Measurements from ENCODE around the gene PNPLA2. TPM values are rescaled to one million over a fixed set of nuclear protein-coding genes. Genes with fewer than 3 reads are reported as not detected.

Gene PNPLA2
- total RNA-seq, 1 donor from 2014 or later: 321 TPM

Other genes starting within 250 kb of the PNPLA2 start
- gene PHRF1, start 242.4 kb upstream of the PNPLA2 start, total RNA-seq: 16.6 TPM
- 13.2 TPM for gene IRF7, start 203.0 kb upstream of the PNPLA2 start, total RNA-seq
- gene CDHR5, start 194.0 kb upstream of the PNPLA2 start, total RNA-seq: not detected
- not detected for gene SCT, start 191.7 kb upstream of the PNPLA2 start, total RNA-seq
- gene DRD4, start 181.6 kb upstream of the PNPLA2 start, total RNA-seq: 0.16 TPM
- 20.6 TPM for gene DEAF1, start 123.7 kb upstream of the PNPLA2 start, total RNA-seq
- 9.9 TPM for gene TMEM80, start 123.1 kb upstream of the PNPLA2 start, total RNA-seq
- gene EPS8L2, start 112.7 kb upstream of the PNPLA2 start, total RNA-seq: 7.7 TPM
- 102 TPM for gene TALDO1, start 71.5 kb upstream of the PNPLA2 start, total RNA-seq
- 18.3 TPM for gene GATD1, start 41.4 kb upstream of the PNPLA2 start, total RNA-seq
- not detected for gene CEND1, start 28.8 kb upstream of the PNPLA2 start, total RNA-seq
- 2.6 TPM for gene SLC25A22, start 20.6 kb upstream of the PNPLA2 start, total RNA-seq
- gene PIDD1, start 13.7 kb upstream of the PNPLA2 start, total RNA-seq: 7.2 TPM
- 1,110 TPM for gene RPLP2, start 8.9 kb upstream of the PNPLA2 start, total RNA-seq
- 24.3 TPM for gene CRACR2B, start 9.0 kb downstream of the PNPLA2 start, total RNA-seq
- gene CD151, start 14.0 kb downstream of the PNPLA2 start, total RNA-seq: 462 TPM
- 298 TPM for gene POLR2L, start 23.6 kb downstream of the PNPLA2 start, total RNA-seq
- gene TSPAN4, start 23.9 kb downstream of the PNPLA2 start, total RNA-seq: 43.8 TPM
- 49.4 TPM for gene CHID1, start 91.9 kb downstream of the PNPLA2 start, total RNA-seq
- 51.7 TPM for gene AP2A2, start 107.0 kb downstream of the PNPLA2 start, total RNA-seq
- gene MUC6, start 217.8 kb downstream of the PNPLA2 start, total RNA-seq: not detected

Measured in Right ventricle myocardium inferior (tissue), 1 donor.